Colonic mucosa (tissue), 4 donors: Measurements from ENCODE around the gene SMIM1. TPM values are rescaled to one million over a fixed set of nuclear protein-coding genes. Genes with fewer than 3 reads are reported as not detected.

Source experiments
- DNase-seq: peaks from one replicate; pipeline ENCODE4 v3.0.0-alpha.2; 2020
- H3K27ac ChIP-seq: fragments of 200-600 bp; one replicate; pipeline ENCODE4 v1.8.0; 2021
- H3K27me3 ChIP-seq: fragments of 200-600 bp; one replicate; pipeline ENCODE4 v1.8.0; 2021
- H3K36me3 ChIP-seq: fragments of 200-600 bp; one replicate; pipeline ENCODE4 v1.8.0; 2021
- H3K4me1 ChIP-seq: fragments of 200-600 bp; one replicate; pipeline ENCODE4 v1.8.0; 2021; ENCODE audit warnings: mild to moderate bottlenecking
- H3K4me3 ChIP-seq: fragments of 200-600 bp; one replicate; pipeline ENCODE4 v1.8.0; 2021
- H3K9ac ChIP-seq, 2 donors: one replicate each; pipeline ENCODE4 v1.7.0; 2013; ENCODE audit warnings: control low read depth in 2 of 2, low read depth in 2 of 2, low read length in 2 of 2
- H3K9me3 ChIP-seq: fragments of 200-600 bp; one replicate; pipeline ENCODE4 v1.8.0; 2021
- CTCF ChIP-seq: fragments of 200-600 bp; IDR thresholded peaks from one replicate; pipeline ENCODE4 v1.8.0; 2022; ENCODE audit warnings: antibody characterized with exemption, mild to moderate bottlenecking
- intact Hi-C: fragments of 100-400 bp; cut with DNase I; formaldehyde crosslinking; loops from one replicate; pipeline ENCODE4 v1.14.1; 2022
- total RNA-seq, 2 donors: library from RNA; stranded (reverse); fragmentation: NEBNext Ultra II Directional in 1 of 2; extraction: Animal tissue kit (Norgen Biotek cat#: 25700) in 1 of 2; gene quantifications; one replicate each; pipeline ENCODE4 v1.2.1, GENCODE V29; 2021
- donor health status: healthy.
- donor health status: DM: no; HTN: no; CAD: no.
- donor health status: DM: no; HTN: no; CAD: no.

SMIM1 gene
- total RNA-seq, 2 donors from 2014 or later: 1.9 to 2.4 TPM

GRCh38 chr1:3770047-3770765 is 2.3 kb upstream of the SMIM1 start:
- no peaks in the 10 kb centered on the region for H3K4me1 ChIP-seq
- H3K9ac ChIP-seq: no peak overlapping the region
- H3K27ac ChIP-seq: no peak overlapping the region
- H3K36me3 ChIP-seq: no peaks in the 10 kb centered on the region
- DNase-seq: no peak
- H3K9me3 ChIP-seq: no peaks in the 10 kb centered on the region
- intact Hi-C loops: no loop called here
- H3K4me3 ChIP-seq: no peak overlapping the region
- no peaks in the 10 kb centered on the region for H3K27me3 ChIP-seq
- TF ChIP-seq CTCF: no peak

GRCh38 chr1:3771108-3772026 is 1.2 kb upstream of the SMIM1 start:
- H3K27ac ChIP-seq: no peak overlapping the region
- peaks cover 10% of the 10 kb centered on the region for H3K4me1 ChIP-seq
- peak overlapping the region; percentile 56 for H3K4me3 ChIP-seq
- intact Hi-C loops: no loop called here
- H3K9me3 ChIP-seq: no peaks in the 10 kb centered on the region
- DNase-seq: no peak
- no peaks in the 10 kb centered on the region for H3K36me3 ChIP-seq
- no peak for TF ChIP-seq CTCF
- peak overlapping the region in 1 of 2 donors; percentile 61 for H3K9ac ChIP-seq
- H3K27me3 ChIP-seq: no peaks in the 10 kb centered on the region

GRCh38 chr1:3772027-3772714 is 378 bp upstream of the SMIM1 start:
- Histone ChIP-seq H3K4me3 (peak overlapping the region; percentile 56), H3K4me1 (peaks cover 11% of the 10 kb centered on the region), H3K9me3 (no peaks in the 10 kb centered on the region), H3K9ac (peak overlapping the region in 1 of 2 donors; percentile 61), H3K27me3 (no peaks in the 10 kb centered on the region), H3K27ac (no peak overlapping the region), H3K36me3 (no peaks in the 10 kb centered on the region)
- intact Hi-C loops: no loop called here
- peak; percentile 94 for DNase-seq
- no peak for TF ChIP-seq CTCF

GRCh38 chr1:3773572-3774275 is 1.2 kb downstream of the SMIM1 start:
- no peak overlapping the region for H3K27ac ChIP-seq
- no peak for TF ChIP-seq CTCF
- no peak for DNase-seq
- intact Hi-C loops: no loop called here
- H3K9ac ChIP-seq: no peak overlapping the region
- H3K27me3 ChIP-seq: no peaks in the 10 kb centered on the region
- no peaks in the 10 kb centered on the region for H3K9me3 ChIP-seq
- peak overlapping the region; percentile 56 for H3K4me3 ChIP-seq
- H3K36me3 ChIP-seq: no peaks in the 10 kb centered on the region
- peaks cover 11% of the 10 kb centered on the region for H3K4me1 ChIP-seq
